ENCODE results near the gene RAD18.

- TF ChIP-seq, protein P1, sequence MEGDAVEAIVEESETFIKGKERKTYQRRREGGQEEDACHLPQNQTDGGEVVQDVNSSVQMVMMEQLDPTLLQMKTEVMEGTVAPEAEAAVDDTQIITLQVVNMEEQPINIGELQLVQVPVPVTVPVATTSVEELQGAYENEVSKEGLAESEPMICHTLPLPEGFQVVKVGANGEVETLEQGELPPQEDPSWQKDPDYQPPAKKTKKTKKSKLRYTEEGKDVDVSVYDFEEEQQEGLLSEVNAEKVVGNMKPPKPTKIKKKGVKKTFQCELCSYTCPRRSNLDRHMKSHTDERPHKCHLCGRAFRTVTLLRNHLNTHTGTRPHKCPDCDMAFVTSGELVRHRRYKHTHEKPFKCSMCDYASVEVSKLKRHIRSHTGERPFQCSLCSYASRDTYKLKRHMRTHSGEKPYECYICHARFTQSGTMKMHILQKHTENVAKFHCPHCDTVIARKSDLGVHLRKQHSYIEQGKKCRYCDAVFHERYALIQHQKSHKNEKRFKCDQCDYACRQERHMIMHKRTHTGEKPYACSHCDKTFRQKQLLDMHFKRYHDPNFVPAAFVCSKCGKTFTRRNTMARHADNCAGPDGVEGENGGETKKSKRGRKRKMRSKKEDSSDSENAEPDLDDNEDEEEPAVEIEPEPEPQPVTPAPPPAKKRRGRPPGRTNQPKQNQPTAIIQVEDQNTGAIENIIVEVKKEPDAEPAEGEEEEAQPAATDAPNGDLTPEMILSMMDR (IDR thresholded peaks at IDR 0.05; ENCODE audit: low read depth, low read length, missing input control): no peak
- no peak for TF ChIP-seq RXRA (IDR thresholded peaks at IDR 0.05)
- no peak for TF ChIP-seq RAD21 (IDR thresholded peaks at IDR 0.05)
- no peak for TF ChIP-seq SP1 (IDR thresholded peaks at IDR 0.05)
- TF ChIP-seq YY1 (IDR thresholded peaks at IDR 0.05): no peak
- TF ChIP-seq, protein P2, sequence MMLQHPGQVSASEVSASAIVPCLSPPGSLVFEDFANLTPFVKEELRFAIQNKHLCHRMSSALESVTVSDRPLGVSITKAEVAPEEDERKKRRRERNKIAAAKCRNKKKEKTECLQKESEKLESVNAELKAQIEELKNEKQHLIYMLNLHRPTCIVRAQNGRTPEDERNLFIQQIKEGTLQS (IDR thresholded peaks at IDR 0.05): no peak
- TF ChIP-seq EGR1 (IDR thresholded peaks at IDR 0.05; ENCODE audit: low read depth in 2 of 2): no peak
- no peak for TF ChIP-seq GABPA (IDR thresholded peaks at IDR 0.05 in 1 of 2, conservative IDR thresholded peaks at IDR 0.05 in 1 of 2)
- TF ChIP-seq TAF1 (conservative IDR thresholded peaks at IDR 0.05): no peak
Observed at GRCh38 chr3:8899876-8900460, 63.3 kb downstream of the RAD18 start.

Measured in liver (tissue), 3 donors.